ELF-1 (cell line): ENCODE measurements around the gene AKAP8.
"Not testable (repeated sequence)": the region's sequence is repeated elsewhere in the genome, so short reads cannot be mapped to it uniquely, and the experiment has no call there.

ENCODE experiments used
- DNase-seq: peaks from one replicate; pipeline ENCODE4 v3.0.0-alpha.2; 2016; ENCODE audit warnings: low read depth, low spot score

Gene AKAP8

DNA sequence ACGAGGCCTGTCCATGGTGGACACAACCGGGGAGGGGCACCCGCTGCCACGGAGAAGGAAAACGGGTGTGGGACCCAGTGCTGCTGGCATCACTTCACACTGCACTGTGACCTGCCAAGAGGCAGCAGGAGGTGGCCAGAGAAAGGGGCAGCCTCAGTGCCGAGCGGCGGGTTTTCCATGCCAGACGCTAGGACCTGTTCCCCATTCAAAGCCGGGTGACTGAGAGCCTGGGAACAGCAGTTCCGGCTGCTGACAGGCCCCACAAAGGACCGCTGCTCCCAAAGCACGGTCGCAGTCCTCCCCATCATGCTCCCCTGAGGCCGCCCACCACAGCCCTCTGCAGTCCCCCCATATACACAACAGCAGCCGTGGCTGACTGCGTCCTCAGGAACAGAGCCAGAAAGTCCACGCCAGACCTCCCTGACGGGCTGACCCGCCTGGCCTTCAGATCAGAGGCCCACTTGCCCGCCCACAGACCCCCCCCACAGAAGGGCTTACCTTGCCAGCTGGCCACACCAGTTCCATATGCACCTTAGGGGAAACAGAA lies 5.4 kb downstream of the AKAP8 start:
- no peak for DNase-seq

DNA sequence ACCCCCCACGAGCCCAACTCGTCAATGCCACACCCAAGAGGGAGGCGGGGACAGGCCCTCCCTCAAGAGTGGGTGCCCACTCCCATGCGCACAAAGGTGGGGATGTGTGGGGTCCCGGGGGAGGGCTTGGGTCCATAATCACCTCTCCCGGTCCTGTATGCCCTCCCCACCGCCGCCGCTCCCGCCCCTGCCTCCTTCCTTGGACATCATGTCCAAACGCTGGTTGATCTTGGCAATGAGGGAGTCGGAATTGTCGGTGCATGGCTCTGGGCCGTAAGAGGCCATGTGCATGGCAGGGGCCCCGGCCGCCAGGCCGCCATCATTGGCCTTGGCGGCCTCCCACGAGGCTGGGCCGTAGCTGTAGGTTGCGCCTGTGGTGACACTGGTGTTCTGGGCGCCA lies 5.9 kb downstream of the AKAP8 start:
- no peak for DNase-seq

DNA sequence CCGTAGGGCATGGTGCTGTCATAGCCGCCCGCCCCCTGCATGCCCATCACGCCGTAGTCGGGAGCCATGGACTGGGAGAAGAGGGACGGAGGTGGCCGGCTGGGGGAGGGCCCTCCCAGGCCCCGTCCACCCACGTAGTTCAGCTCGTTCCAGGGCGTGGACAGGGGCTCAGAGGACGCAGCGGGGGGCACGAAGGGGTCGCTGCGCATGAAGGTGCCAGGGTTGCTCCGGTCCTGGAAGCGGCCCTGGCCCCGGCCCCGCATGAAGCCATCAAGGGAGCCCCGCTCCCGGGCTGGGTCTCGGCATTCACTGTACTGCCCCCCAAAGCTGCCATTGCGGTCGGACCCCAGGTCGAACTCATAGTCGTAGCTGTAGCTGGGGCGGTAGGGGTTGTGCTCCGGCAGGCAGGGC lies 6.7 kb downstream of the AKAP8 start:
- no peak for DNase-seq

DNA sequence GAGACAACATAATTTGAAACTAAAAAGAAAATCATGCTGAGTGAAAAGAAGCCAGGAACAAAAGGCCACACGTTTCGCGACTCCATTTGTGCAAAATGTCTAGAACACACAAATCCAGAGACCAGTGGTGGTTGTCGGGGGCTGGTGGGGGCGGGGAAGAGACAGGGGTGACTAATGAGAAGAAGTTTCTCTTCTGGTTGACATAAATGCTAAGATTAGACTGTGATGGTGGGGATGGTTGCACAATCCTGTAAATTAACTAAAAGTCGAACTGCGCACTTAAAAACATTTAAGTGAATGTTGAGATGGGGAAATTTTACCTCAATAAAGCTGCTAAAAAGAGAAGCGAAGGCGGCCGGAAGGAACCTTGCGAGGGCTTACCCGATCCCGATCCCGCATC lies 7.1 kb downstream of the AKAP8 start:
- DNase-seq: no peak

DNA sequence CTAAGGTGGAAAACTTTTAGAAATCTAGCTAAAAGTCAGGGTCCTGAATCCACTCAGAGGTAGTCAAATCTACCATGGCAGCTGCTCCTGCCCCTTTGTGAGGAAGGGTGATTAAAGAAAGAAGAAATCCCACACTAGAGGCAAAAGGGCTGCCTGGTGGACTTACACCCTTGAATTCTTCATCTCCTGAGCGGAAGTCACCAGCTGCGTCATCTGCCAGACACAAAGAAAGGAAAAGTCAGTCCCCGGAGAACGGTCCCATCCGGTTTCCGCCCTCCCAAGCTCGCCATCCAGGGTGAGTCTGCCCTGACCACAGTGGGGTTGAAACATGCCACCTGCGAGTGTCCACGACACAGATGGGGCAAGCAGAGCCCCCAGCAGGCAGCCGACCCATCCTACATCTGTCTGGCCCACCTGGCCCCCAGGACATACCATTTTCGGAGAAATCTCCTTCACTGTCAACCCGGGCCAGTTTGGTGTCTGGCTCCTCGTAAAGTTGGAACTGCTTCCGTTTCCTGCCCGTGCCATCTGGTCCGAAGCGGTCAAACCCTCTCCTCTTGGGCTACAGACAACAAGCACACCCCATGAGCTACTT lies 7.7 kb downstream of the AKAP8 start:
- no peak for DNase-seq

DNA sequence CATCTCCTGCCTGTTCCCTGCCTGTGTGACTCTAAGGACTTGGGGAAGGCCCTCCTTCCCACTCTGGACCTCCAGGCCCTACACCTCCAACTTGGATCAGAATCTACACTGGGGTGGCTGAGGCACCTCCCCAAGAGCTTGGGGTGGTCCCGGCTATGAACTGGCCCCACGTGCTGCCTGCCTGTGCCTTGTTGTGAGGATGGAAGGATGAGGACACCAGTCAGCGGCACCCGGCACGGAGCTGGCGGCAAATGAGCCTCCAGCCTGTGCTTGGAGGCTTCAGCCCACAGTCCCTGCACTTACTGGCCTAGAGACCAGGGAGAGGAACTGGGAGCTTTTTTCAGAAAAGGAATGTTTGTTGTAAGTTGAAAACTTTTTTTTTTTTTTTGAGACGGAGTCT lies 8.5 kb downstream of the AKAP8 start:
- no peak for DNase-seq

DNA sequence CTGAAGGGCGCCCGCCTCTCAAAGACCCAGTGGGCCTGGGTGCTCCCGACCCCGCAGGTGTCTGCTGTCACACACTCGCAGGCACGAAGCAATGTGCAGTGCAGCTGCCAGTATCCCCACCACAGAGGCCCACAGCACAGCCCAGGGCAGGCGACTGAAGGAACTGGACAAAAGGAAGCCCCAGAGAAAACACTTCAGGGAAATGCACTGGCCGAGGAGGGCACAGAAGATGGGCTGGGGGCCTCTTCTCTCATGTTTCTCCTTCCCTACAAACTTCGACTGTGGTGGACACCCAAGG lies 10.0 kb downstream of the AKAP8 start:
- no peak for DNase-seq

DNA sequence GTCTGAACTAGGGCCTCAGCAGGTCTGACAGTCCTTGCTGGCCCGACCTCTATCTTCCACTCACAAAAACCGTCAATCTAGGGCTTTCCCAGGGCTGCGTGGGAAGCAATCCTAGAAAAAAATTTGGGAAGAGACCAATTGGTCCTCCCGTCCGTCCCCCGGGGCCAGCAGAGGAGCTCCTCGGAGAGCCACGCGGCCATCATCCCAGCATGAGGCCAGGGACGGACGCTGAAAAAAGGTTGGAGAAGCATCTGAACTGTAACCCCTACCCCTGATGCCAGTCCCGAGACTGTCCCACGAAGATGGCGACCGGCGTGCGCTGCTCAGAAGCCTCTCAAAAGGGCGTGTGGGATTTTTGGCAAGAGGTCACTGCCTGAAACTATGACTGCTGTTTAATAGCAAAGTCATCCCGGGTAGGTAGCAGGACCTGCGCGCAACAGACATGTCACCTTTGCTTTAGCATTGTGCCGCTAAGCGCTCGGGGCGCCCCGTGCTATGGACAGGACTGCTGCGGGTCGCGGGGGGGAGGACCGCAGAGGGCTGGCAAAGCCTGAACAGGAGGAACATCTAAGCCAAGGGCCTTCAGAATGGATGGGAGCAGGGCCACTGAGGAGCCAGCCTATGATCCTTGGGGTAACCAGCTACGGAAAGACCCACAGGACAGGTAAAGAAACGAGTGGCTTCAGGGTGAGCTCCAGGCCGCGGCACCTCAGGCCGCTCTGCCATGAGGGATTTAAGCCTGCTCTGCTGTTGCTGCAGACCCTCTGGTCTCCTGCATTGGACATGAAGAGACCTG lies 10.6 kb downstream of the AKAP8 start:
- DNase-seq: no peak

DNA sequence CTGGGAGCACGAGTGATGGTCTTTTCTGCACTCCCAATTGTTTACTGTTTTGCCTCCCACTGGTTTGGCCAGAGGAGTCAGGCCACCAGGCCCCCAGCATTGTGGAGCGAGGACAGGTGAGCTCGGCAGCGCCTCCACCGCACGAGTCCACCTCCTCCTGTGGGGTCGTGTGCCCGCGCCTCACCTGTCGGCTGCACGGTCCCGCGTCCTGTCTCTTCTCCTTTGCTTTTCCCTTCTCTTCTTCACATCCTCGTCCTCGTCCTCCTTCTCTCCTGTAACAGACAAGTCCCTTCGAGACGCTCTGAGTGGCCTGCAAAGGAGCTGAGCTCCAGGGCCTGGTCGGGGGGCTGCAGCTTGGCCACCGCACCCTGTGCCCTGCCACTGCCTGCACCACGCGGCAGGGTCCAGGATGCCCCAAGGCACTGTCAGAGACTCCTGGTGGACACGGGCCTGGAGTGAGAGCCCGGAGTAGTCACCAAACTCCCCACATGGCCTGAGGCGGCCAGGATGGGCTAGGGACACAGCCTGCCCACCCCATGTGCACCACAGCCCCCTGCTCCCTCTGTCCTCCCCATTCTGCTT lies 11.4 kb downstream of the AKAP8 start:
- DNase-seq: no peak

DNA sequence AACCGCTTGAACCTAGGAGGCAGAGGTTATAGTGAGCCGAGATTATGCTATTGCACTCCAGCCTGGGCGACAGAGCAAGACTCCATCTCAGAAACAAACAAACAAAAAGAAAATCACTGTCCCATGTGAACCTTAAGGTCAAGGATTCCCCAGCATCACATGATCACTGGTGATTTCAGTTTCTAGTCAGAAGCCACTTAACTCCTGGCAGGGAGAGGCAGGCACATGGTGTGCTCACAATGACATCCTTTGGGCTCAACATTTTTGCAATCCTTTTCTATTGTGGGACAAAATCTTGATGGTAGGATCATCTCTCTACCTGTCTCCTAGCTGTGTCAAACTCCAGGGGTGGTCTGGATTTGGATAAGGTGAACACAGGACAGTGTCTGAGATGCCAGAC lies 12.1 kb downstream of the AKAP8 start:
- no peak for DNase-seq

DNA sequence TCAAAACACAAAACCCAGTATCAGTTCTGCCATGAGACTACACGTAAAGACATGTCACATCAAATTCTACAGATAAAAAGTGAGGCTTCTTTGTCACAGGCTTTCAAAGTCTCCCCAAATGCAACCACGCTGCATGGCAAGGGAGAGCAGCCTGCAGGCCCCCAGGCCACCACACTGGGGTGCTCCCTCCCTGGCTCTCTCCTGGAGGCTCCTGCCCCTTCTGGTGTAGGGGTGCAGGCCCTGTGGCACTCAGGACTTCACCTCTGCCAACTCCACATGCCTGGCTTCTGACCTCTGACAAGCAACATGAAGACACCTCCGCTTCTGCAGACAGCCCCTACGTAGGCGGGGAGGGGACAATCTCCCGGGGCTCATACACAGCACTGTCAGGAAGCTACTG lies 14.3 kb downstream of the AKAP8 start:
- no peak for DNase-seq

DNA sequence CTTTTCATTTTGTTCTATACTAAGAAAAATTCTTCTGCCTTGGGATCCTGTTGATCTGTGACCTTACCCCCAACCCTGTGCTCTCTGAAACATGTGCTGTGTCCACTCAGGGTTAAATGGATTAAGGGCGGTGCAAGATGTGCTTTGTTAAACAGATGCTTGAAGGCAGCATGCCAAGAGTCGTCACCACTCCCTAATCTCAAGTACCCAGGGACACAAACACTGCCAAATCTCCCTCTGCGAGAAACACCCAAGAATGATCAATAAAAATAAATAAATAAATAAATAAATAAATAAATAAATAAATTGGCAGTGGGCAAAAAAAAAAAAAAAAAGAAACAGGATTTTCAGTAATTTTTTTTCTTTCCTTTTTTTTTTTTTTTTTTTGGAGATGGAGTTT lies 15.8 kb downstream of the AKAP8 start:
- DNase-seq: not testable (repeated sequence)

DNA sequence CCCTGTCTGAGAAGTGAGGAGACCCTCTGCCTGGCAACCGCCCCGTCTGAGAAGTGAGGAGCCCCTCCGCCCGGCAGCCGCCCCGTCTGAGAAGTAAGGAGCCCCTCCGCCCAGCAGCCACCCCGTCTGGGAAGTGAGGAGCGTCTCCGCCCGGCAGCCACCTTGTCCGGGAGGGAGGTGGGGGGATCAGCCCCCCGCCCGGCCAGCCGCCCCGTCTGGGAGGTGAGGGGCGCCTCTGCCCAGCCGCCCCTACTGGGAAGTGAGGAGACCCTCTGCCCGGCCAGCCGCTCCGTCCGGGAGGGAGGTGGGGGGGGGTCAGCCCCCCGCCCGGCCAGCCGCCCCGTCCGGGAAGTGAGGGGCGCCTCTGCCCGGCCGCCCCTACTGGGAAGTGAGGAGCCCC lies 16.5 kb downstream of the AKAP8 start:
- not testable (repeated sequence) for DNase-seq

DNA sequence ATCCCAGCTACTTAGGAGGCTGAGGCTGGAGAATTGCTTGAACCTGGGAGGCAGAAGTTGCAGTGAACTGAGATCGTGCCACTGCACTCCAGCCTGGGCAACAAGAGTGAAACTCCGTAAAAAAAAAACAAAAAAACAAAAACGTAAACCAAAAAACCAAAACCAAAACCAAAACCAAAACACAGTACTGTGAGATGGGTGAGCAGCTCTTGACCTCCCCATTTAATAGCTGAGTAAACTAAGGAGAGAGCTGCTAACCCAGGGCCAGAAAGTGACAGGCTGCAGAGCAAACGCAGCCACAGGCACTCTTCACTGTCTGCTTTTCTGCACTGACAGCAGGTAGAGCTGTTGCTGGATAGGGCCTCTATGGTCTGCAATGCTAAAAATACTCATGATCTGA lies 19.6 kb downstream of the AKAP8 start:
- DNase-seq: not testable (repeated sequence)

DNA sequence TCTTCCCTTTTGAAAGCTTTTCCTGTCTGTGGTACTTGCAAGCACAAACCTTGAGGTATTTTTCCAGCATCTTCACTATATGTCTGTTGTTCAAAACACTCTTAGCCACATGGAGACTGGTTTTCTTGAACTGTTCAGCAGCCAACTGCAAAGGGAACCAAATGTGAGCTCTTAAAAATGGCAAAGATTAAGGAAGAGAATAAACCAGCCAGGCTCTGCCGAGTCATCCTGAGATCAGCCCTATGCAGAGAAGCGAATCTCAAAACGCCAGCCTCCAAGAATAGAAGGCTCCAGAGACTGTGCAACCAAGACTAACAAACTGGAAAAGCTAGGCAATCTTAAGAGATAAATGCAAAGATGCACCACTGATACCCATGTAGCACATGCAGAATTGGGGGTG lies 20.7 kb downstream of the AKAP8 start:
- DNase-seq: no peak

DNA sequence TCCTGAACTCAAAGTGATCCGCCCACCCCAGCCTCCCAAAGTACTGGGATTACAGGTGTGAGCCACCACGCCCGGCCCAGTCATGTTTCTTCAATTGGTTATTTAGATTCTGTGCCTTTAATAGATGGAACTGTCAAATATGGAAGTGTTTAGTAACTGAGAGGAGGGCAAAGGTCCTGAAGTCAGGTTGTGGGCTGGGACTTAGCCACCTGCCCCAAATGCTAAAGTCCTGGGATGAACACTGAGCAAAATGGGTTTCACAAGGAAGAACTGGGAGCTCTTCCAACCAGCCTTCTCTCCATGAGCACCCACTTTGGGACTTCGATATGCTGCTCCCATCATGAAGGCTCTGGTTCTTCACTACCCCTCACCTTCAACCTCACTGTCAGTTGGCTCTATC lies 21.7 kb downstream of the AKAP8 start:
- DNase-seq: no peak

DNA sequence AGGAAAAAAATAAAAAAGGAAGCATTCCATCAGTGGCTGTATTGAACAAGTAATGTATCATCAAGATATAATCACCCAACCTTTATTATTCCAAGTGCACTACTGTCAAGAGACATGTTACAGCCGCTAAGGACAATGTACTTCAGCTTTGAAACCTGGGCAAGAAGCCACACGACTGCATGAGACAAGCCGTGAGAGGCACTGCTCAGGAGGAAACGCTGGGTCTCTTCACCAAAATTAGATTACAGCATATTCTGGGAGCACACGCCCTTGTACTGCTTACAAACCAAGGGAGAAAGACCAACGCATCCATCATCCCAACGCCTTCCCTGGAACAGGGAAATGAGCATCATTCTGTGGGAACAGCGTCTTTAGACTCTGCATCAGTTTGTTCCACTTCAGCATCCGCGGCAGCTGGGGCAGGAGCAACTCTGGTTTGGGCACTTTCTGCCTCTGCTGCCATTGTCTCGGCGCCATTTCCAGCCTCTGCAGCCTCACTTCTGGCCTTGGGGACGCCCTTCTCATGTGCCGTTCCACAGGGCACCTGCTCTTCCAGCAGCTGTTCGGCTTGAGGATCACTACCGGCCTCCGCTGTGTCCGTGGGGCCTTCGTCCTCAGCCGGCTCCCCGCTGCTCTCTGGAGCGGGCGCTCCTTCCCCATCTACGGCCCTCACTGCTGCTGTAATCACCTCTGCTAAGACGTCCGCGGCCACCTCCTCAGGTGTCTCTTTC lies 24.9 kb downstream of the AKAP8 start:
- no peak for DNase-seq

DNA sequence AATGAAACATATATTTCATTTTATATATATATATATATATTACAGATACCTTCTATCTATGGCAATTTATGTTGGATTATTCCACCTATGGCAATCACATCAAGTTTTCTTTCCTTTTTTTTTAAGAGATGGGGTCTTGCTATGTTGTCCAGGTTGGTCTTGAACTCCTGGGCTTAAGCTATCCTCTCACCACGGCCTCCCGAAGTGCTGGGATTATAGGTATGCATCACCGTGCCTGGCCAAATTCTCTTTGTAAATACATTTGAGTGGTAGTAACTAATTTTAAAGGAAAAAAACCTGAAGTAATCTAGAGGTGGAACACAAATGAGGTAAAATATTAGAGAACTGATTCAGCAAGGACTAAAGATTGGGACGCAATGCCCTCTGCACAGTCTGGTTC lies 25.7 kb downstream of the AKAP8 start:
- no peak for DNase-seq

DNA sequence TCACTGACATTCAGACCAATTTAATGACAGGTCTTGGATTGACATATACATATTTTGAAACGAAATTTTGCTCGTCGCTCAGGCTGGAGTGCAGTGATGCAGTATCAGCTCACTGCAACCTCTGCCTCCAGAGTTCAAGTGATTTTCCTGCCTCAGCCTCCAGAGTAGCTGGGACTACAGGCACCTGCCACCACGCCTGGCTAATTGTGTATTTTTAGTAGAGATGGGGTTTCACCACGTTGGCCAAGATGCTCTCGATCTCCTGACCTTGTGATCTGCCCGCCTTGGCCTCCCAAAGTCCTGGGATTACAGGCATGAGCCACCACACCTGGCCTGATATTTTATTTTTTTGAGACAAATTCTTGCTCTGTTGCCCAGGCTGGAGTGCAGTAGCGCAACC lies 27.1 kb downstream of the AKAP8 start:
- DNase-seq: not testable (repeated sequence)

DNA sequence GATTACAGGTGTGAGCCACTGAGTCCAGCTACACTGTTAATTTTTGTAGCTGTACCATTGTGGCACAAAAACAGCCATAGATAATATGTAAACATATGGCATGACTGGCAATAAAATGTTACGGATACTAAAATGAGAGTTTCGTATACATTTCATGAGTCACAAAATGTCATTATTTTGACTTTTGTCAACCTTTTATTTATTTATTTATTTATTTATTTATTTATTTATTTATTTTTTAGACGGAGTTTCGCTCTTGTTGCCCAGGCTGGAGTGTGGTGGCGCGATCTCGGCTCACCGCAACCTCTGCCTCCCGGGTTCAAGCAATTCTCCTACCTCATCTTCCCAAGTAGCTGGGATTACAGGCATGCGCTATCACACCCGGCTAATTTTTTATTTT lies 38.3 kb downstream of the AKAP8 start:
- not testable (repeated sequence) for DNase-seq

DNA sequence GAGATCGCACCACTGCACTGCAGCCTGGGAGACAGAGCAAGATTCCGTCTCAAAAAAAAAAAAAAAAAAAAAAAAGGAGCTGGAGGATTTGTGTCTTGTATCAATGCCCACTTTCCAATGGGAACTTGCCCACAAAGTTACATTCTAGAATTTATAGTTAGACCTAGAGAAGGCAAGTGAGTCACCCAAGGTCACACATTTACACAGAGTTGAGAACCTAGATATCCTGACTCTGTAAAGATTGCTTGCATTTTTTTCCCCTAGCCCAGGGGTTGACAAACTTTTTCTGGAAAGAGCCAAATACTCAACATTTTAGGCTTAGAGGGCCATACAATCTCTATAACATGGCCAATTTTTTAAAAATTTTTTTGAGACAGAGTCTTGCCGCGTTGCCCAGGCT lies 39.5 kb downstream of the AKAP8 start:
- no peak for DNase-seq

DNA sequence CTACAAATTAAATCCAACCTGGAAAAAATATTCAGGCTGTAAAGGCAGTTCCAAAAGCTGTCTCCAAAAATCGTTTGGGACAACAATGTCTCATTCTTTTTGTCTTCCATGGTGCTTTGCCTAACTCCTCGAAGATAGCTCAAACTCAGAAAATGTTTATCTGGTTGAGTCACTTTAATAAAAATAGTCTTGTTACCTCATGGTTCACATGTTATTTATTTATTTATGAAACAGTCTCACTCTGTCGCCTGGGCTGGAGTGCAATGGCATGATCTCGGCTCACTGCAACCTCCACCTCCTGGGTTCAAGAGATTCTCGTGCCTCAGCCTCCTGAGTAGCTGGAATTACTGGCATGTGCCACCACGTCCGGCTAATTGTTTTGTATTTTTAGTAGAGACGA lies 42.4 kb downstream of the AKAP8 start:
- DNase-seq: no peak
